ENCODE measurements around the gene NUP205. TPM values are rescaled to one million over a fixed set of nuclear protein-coding genes. Genes with fewer than 3 reads are reported as not detected.
A peak's percentile ranks its signal among the peaks of the same experiment; 100 is the strongest.

The NUP205 gene
- total RNA-seq, 1 experiment from 2014 or later, result 90.4 TPM

DNA sequence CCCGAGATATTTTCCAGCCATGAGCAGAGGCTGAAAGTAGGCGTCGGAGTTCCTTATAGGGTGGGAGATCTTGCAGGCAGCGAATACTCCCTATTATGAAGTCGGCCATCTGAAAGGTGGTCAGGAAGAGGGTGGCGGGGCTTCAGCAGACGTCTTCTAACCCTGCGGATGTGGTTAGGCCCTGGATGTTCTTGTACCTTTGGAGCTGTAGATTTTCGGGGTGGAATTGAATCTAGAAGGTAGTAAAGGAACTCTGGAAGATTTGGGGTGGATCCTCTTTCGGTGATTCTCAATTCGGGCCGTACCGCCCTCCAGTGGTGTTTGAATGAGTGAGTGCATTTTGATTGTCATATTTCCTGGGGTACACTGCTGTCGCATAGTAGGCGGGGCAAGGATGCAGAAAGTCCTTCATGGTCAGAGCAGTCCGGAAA lies 635 bp downstream of the NUP205 start:
- no peaks in the 10 kb centered on the region; the same call in 1 of the 2 replicates for H3K36me3 ChIP-seq (ENCODE audit: control insufficient read depth, insufficient read depth, low read length)
- TF ChIP-seq TCF7L2 (IDR thresholded peaks at IDR 0.05; ENCODE audit: low read depth, low read length), result no peak
- TF ChIP-seq SIN3A (IDR thresholded peaks at IDR 0.05; ENCODE audit: borderline replicate concordance, insufficient read depth, low read depth, low read length), result no peak
- TF ChIP-seq POLR2AphosphoS5 (IDR thresholded peaks at IDR 0.05; ENCODE audit: low read depth, low read length), result no peak
- TF ChIP-seq, protein P1, sequence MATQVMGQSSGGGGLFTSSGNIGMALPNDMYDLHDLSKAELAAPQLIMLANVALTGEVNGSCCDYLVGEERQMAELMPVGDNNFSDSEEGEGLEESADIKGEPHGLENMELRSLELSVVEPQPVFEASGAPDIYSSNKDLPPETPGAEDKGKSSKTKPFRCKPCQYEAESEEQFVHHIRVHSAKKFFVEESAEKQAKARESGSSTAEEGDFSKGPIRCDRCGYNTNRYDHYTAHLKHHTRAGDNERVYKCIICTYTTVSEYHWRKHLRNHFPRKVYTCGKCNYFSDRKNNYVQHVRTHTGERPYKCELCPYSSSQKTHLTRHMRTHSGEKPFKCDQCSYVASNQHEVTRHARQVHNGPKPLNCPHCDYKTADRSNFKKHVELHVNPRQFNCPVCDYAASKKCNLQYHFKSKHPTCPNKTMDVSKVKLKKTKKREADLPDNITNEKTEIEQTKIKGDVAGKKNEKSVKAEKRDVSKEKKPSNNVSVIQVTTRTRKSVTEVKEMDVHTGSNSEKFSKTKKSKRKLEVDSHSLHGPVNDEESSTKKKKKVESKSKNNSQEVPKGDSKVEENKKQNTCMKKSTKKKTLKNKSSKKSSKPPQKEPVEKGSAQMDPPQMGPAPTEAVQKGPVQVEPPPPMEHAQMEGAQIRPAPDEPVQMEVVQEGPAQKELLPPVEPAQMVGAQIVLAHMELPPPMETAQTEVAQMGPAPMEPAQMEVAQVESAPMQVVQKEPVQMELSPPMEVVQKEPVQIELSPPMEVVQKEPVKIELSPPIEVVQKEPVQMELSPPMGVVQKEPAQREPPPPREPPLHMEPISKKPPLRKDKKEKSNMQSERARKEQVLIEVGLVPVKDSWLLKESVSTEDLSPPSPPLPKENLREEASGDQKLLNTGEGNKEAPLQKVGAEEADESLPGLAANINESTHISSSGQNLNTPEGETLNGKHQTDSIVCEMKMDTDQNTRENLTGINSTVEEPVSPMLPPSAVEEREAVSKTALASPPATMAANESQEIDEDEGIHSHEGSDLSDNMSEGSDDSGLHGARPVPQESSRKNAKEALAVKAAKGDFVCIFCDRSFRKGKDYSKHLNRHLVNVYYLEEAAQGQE (IDR thresholded peaks at IDR 0.05; ENCODE audit: insufficient read depth in 1 of 2, low read depth in 2 of 2, low read length in 1 of 2), result no peak
- TF ChIP-seq, protein P2, sequence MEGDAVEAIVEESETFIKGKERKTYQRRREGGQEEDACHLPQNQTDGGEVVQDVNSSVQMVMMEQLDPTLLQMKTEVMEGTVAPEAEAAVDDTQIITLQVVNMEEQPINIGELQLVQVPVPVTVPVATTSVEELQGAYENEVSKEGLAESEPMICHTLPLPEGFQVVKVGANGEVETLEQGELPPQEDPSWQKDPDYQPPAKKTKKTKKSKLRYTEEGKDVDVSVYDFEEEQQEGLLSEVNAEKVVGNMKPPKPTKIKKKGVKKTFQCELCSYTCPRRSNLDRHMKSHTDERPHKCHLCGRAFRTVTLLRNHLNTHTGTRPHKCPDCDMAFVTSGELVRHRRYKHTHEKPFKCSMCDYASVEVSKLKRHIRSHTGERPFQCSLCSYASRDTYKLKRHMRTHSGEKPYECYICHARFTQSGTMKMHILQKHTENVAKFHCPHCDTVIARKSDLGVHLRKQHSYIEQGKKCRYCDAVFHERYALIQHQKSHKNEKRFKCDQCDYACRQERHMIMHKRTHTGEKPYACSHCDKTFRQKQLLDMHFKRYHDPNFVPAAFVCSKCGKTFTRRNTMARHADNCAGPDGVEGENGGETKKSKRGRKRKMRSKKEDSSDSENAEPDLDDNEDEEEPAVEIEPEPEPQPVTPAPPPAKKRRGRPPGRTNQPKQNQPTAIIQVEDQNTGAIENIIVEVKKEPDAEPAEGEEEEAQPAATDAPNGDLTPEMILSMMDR (IDR thresholded peaks at IDR 0.05), result peak; percentile 80
- ATAC-seq (peak; percentile 72), DNase-seq (ENCODE audit: low read depth, low spot score) (peak; percentile 63)
- no peaks in the 10 kb centered on the region for H3K4me1 ChIP-seq (ENCODE audit: control insufficient read depth, insufficient read depth, low read length)
- peak overlapping the region; percentile 97 to 99 for H3K4me3 ChIP-seq (ENCODE audit: low read depth in 2 of 2, low read length in 2 of 2)
- BruUV-seq (replicated peaks), result no TSS peak
- H3K9me3 ChIP-seq (ENCODE audit: control insufficient read depth, insufficient read depth, low read depth, low read length), result no peaks in the 10 kb centered on the region
- in situ Hi-C loops (cut with HindIII; ENCODE audit: low pct_unique_long_range_greater_than_20kb, low sequenced_read_pairs) (no loop called here), intact Hi-C loops (cut with micrococcal nuclease; ENCODE audit: unreplicated experiment) (loop anchor here (1.0 to 5.0 kb wide), 2 partner anchors 46 to 276 kb away; no protein-coding TSS in a partner anchor)
- H3K27me3 ChIP-seq (ENCODE audit: control insufficient read depth, insufficient read depth, low read length), result no peaks in the 10 kb centered on the region
- ChIA-PET CTCF (no interaction called here), POLR2A (interaction anchor here (0.5 kb wide), 1 partner anchor 31 kb away, joined by 5 read pairs; no protein-coding TSS in a partner anchor)
- peak overlapping the region; percentile 97 for H3K27ac ChIP-seq (ENCODE audit: low read length)

DNA sequence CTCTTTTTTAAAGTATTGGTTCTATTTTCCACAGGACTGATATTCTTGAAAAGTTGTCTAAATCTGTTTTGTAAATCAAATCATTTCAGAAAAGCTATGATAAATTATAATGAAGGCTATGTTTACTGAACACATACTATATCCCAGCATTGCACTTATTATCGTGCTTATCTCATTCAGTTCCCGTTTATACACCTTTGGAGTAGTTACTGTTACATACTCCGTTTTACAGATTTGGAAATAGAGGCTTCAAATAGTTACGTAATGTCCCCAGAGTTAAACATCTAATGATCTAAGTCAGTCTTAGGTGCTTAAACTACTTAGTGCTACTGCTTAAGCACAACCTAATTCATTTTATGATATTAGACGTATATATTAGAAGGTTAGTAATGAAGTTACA lies 1.2 kb downstream of the NUP205 start:
- TSS peak; percentile 88 for BruUV-seq (replicated peaks)
- CTCF ChIA-PET, result no interaction called here
- TF ChIP-seq POLR2AphosphoS5 (IDR thresholded peaks at IDR 0.05; ENCODE audit: low read depth, low read length) (no peak), SIN3A (IDR thresholded peaks at IDR 0.05; ENCODE audit: borderline replicate concordance, insufficient read depth, low read depth, low read length) (no peak), TCF7L2 (IDR thresholded peaks at IDR 0.05; ENCODE audit: low read depth, low read length) (no peak)
- TF ChIP-seq, protein P1 (IDR thresholded peaks at IDR 0.05; ENCODE audit: insufficient read depth in 1 of 2, low read depth in 2 of 2, low read length in 1 of 2), result no peak
- TF ChIP-seq, protein P2 (IDR thresholded peaks at IDR 0.05), result no peak
- in situ Hi-C loops (cut with HindIII; ENCODE audit: low pct_unique_long_range_greater_than_20kb, low sequenced_read_pairs), result no loop called here
- ATAC-seq, result no peak
- no peak for DNase-seq (ENCODE audit: low read depth, low spot score)
- Histone ChIP-seq H3K27ac (ENCODE audit: low read length) (no peak overlapping the region; the same call in 1 of the 2 replicates), H3K9me3 (ENCODE audit: control insufficient read depth, insufficient read depth, low read depth, low read length) (no peaks in the 10 kb centered on the region), H3K4me3 (ENCODE audit: low read depth in 2 of 2, low read length in 2 of 2) (peak overlapping the region; percentile 97 to 99), H3K27me3 (ENCODE audit: control insufficient read depth, insufficient read depth, low read length) (no peaks in the 10 kb centered on the region), H3K4me1 (ENCODE audit: control insufficient read depth, insufficient read depth, low read length) (no peaks in the 10 kb centered on the region), H3K36me3 (ENCODE audit: control insufficient read depth, insufficient read depth, low read length) (no peaks in the 10 kb centered on the region; the same call in 1 of the 2 replicates)
- POLR2A ChIA-PET, result no interaction called here
- intact Hi-C loops (cut with micrococcal nuclease; ENCODE audit: unreplicated experiment), result loop anchor here (1.0 to 5.0 kb wide), 2 partner anchors 47 to 277 kb away; no protein-coding TSS in a partner anchor

Data from Panc1 (cell line).